Medulla oblongata (tissue), 1 donor: ENCODE data around the gene NREP.

ENCODE experiments used
- DNase-seq: peaks from one replicate; pipeline ENCODE4 v3.0.0-alpha.2; 2015; ENCODE audit errors: extremely low spot score

Gene NREP

GRCh38 chr5:111697881-111698757 is 58.9 kb downstream of the NREP start:
- DNase-seq = peak; percentile 34

GRCh38 chr5:111697215-111697614 is 59.8 kb downstream of the NREP start:
- DNase-seq = peak; percentile 19

GRCh38 chr5:111695991-111696390 is 61.0 kb downstream of the NREP start:
- no peak for DNase-seq

- no peak for DNase-seq
Measured at GRCh38 chr5:111694133-111694532, 62.9 kb downstream of the NREP start.

GRCh38 chr5:111691914-111692313 is 65.1 kb downstream of the NREP start:
- no peak for DNase-seq

- no peak for DNase-seq
Measured at GRCh38 chr5:111691508-111691907, 65.5 kb downstream of the NREP start.

GRCh38 chr5:111689357-111689935 is 67.5 kb downstream of the NREP start:
- DNase-seq = no peak

GRCh38 chr5:111685969-111686368 is 71.0 kb downstream of the NREP start:
- DNase-seq = no peak

GRCh38 chr5:111682641-111683040 is 74.4 kb downstream of the NREP start:
- no peak for DNase-seq

GRCh38 chr5:111682121-111682520 is 74.9 kb downstream of the NREP start:
- no peak for DNase-seq

- DNase-seq = no peak
Measured at GRCh38 chr5:111681414-111682120, 75.4 kb downstream of the NREP start.

- peak; percentile 36 for DNase-seq
Measured at GRCh38 chr5:111680737-111681413, 76.1 kb downstream of the NREP start.

GRCh38 chr5:111679611-111680010 is 77.4 kb downstream of the NREP start:
- no peak for DNase-seq
